ENCODE measurements around the gene OSR1. TPM values are rescaled to one million over a fixed set of nuclear protein-coding genes. Genes with fewer than 3 reads are reported as not detected.

OSR1 gene
- total and polyA plus RNA-seq, 2 donors (not counting 3 experiments of a cell fraction or from before 2014, with no cell fraction given) = not detected

DNA sequence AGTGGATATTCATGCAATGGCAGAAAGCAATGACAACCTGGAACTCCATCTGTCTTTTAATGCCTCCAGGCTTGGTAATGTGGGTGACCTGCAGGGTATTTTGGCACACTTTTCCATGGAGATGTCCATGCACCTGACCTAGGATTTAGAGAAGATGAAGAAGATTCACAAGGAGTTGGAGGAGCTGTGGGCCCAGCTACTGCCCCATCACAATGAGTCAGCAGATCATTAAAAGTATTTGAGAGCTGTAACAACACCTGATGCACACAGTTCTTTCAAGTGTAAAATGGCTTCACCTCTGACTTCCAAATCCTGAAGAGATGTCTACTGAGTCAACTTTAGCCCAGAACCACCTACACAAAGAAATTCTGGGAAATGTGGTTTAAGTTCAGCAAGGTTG, 22.1 kb upstream of the OSR1 start:
- intact Hi-C loops (cut with micrococcal nuclease) (no loop called here), dilution Hi-C loops (cut with MboI; ENCODE audit: extremely low pct_ligation_motif_present, low sequenced_read_pairs) (no loop called here)
- no peak for TF ChIP-seq GATA2 (IDR thresholded peaks at IDR 0.05; ENCODE audit: insufficient read depth, insufficient read length, low read depth, low read length)
- no peak for TF ChIP-seq JUN (IDR thresholded peaks at IDR 0.05; ENCODE audit: borderline replicate concordance, insufficient read depth, insufficient read length, low read depth)
- no peak for TF ChIP-seq FOS (IDR thresholded peaks at IDR 0.05; ENCODE audit: borderline replicate concordance, insufficient read depth, low read length)
- no peak for TF ChIP-seq MYC (IDR thresholded peaks at IDR 0.05; ENCODE audit: low read depth, low read length)
- TF ChIP-seq, protein P1, sequence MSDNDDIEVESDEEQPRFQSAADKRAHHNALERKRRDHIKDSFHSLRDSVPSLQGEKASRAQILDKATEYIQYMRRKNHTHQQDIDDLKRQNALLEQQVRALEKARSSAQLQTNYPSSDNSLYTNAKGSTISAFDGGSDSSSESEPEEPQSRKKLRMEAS (IDR thresholded peaks at IDR 0.05; ENCODE audit: insufficient read depth, insufficient read length) = no peak
- TF ChIP-seq POLR2A (IDR thresholded peaks at IDR 0.05; ENCODE audit: low read depth, low read length) = no peak
- TF ChIP-seq, protein P2, sequence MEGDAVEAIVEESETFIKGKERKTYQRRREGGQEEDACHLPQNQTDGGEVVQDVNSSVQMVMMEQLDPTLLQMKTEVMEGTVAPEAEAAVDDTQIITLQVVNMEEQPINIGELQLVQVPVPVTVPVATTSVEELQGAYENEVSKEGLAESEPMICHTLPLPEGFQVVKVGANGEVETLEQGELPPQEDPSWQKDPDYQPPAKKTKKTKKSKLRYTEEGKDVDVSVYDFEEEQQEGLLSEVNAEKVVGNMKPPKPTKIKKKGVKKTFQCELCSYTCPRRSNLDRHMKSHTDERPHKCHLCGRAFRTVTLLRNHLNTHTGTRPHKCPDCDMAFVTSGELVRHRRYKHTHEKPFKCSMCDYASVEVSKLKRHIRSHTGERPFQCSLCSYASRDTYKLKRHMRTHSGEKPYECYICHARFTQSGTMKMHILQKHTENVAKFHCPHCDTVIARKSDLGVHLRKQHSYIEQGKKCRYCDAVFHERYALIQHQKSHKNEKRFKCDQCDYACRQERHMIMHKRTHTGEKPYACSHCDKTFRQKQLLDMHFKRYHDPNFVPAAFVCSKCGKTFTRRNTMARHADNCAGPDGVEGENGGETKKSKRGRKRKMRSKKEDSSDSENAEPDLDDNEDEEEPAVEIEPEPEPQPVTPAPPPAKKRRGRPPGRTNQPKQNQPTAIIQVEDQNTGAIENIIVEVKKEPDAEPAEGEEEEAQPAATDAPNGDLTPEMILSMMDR (IDR thresholded peaks at IDR 0.05; ENCODE audit: extremely low read depth in 1 of 2, insufficient read depth in 1 of 2, low read depth in 1 of 2, low read length in 2 of 2) = no peak
- no peak for TF ChIP-seq EZH2 (IDR thresholded peaks at IDR 0.05; ENCODE audit: borderline replicate concordance, low read depth, low read length, severe bottlenecking)
- no peak for TF ChIP-seq POLR2AphosphoS5 (IDR thresholded peaks at IDR 0.05; ENCODE audit: insufficient read depth, low read depth, low read length)
- Histone ChIP-seq H3K4me3 (replicated peaks in 1 of 3; ENCODE audit: insufficient read depth in 1 of 3, low read depth in 1 of 3, low read length in 3 of 3) (no peak overlapping the region), H3K79me2 (ENCODE audit: control insufficient read depth, insufficient read depth, low read length) (no peaks in the 10 kb centered on the region), H3K9me1 (replicated peaks; ENCODE audit: control insufficient read depth, extremely low read depth, insufficient read depth, low read length) (no peaks in the 10 kb centered on the region), H3K4me1 (ENCODE audit: control insufficient read depth, extremely low read depth, insufficient read depth, low read length) (no peaks in the 10 kb centered on the region), H3K4me2 (ENCODE audit: insufficient read depth, low read length) (no peak overlapping the region), H4K20me1 (replicated peaks; ENCODE audit: control insufficient read depth, extremely low read depth, insufficient read depth, low read length) (no peaks in the 10 kb centered on the region), H3K27ac (ENCODE audit: insufficient read depth, low read depth, low read length) (no peak overlapping the region), H3K27me3 (ENCODE audit: control insufficient read depth in 2 of 2, insufficient read depth in 2 of 2, low read length in 2 of 2) (no peaks in the 10 kb centered on the region), H3K9me3 (replicated peaks; ENCODE audit: control insufficient read depth, insufficient read depth, low read length) (no peaks in the 10 kb centered on the region), H2AFZ (ENCODE audit: low read depth, low read length) (no peak overlapping the region), H3K9ac (replicated peaks; ENCODE audit: extremely low read depth, insufficient read depth, low read length) (no peak overlapping the region), H3K36me3 (ENCODE audit: control insufficient read depth in 2 of 2, extremely low read depth in 1 of 2, insufficient read depth in 2 of 2, low read length in 2 of 2) (no peaks in the 10 kb centered on the region)
- FAIRE-seq (no peak), DNase-seq (ENCODE audit: low read depth, low spot score) (no peak)
- ChIA-PET POLR2A (no interaction called here), CTCF (no interaction called here)
- BruUV-seq (replicated peaks) = no TSS peak
